T1000 (cell line): Measurements from ENCODE around the gene WDR90.

Source experiments
- DNase-seq: peaks from one replicate; lab custom pipeline; 2025; ENCODE audit warnings: mixed read lengths; lab: John Stamatoyannopoulos, UW

The WDR90 gene

DNA sequence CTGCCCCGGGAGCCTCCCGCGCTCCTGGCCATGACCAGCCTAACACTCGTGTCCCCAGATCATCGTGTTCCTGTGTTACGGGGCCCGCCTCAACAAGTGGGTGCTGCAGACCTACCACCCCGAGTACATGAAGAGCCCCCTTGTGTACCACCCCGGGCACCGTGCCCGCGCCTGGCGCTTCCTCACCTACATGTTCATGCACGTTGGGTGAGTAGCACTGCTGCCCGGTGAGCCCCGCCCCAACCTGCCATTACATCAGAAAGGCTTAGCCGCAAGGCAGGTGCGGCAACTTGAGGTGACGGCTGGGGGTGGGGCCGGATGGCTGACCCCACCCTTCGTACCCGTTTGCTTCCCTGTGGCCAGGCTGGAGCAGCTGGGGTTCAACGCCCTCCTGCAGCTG, 27.7 kb downstream of the WDR90 start:
- DNase-seq, result no peak

DNA sequence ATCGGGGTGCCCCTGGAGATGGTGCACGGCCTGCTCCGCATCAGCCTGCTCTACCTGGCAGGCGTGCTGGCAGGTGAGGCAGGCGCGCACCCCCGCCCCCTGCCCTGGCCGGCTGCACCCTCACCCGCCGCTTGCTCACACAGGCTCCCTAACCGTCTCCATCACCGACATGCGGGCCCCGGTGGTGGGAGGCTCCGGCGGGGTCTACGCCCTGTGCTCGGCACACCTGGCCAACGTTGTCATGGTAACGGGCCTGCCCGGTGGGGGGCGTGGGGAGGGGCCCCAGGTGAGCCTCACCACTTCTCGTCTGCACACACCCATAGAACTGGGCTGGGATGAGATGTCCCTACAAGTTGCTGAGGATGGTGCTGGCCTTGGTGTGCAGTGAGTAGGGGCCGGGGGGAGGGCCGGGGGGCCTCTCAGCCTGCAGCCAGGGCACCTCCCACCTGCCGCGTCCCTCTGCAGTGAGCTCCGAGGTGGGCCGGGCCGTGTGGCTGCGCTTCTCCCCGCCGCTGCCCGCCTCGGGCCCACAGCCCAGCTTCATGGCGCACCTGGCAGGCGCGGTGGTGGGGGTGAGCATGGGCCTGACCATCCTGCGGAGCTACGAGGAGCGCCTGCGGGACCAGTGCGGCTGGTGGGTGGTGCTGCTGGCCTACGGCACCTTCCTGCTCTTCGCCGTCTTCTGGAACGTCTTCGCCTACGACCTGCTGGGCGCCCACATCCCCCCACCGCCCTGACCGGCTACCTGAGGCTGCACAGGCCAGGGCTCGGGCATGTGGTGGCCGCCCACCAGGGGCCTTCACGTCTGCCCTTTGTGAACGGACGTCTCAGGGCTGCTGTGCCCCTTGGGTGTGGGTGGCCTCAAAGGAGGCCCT, 28.4 kb downstream of the WDR90 start:
- DNase-seq, result no peak

DNA sequence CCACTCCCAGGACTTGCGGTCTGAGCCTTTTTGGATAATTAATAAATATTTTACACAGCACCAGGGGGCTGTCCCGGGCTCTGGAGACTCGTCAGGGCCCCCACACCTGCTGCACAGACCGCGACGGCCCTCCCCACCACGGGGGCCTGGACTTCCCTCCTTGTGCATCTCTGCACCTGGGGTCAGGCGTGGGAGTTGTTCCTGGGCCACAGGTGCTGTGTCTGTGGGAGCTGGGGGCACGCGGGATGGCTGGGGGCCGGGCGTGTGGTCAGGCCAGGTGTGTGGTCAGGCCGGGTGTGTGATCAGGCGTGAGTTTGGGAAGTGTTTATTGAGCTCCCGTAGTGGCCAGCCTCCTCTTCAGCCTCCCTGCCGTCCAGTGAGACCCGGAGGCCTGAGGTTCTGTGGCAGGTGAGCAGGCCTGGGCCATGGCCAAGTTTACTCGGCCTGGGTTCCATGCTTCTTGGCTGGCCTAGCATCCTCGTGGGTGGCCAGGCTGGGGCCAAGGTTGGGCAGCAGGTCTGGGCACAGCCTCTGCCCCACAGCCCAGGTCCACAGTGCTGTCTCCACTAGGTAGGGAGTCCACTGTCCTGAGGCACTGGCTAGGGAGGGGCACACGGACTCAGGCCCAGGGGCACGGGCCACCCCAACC, 29.2 kb downstream of the WDR90 start:
- DNase-seq, result no peak

DNA sequence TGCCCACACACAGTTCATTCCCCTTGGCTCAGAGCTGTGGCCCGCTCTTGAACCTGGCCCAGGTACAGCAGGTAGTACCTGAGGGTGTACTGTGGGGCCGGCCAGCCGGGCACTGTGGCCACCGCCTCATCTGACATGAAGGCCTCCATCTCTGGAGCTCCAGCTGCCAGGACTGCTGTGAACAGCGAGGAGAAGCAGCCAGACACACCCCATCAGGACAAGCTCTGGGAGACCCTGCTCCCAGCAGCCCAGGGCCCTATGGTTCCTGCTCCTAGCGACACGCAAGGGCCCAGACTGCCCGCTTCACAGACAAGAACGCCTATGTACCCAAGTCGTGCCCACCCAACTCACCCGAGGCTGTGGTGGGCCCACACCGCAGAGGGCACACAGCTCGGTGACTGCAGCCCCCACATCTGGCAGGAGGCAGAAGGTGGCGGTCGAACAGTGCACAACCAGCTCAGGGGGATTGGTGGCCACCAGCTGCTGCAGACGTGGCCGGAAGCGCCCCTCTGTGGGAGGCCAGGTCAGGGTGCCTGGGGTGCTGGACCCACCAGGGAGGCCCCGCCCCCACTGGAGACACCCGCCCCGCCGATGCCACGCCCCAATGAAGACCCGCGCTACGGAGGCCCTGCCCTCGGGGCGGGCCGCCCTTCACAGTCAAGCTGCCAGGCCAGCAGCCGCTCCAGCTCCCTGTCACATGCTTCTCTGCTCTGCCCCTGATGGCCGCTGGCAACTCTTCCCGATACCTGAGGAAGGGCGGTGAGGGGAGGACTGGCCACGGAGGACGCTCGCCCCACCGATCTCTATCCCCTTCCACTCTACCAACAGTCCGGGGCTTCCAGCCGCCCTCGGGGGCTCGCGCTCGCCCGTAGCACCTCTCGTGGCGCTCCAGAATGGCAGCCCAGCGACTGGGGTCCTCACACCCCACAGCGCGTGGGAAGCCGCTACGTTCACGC, 30.0 kb downstream of the WDR90 start:
- peak; percentile 61 for DNase-seq

DNA sequence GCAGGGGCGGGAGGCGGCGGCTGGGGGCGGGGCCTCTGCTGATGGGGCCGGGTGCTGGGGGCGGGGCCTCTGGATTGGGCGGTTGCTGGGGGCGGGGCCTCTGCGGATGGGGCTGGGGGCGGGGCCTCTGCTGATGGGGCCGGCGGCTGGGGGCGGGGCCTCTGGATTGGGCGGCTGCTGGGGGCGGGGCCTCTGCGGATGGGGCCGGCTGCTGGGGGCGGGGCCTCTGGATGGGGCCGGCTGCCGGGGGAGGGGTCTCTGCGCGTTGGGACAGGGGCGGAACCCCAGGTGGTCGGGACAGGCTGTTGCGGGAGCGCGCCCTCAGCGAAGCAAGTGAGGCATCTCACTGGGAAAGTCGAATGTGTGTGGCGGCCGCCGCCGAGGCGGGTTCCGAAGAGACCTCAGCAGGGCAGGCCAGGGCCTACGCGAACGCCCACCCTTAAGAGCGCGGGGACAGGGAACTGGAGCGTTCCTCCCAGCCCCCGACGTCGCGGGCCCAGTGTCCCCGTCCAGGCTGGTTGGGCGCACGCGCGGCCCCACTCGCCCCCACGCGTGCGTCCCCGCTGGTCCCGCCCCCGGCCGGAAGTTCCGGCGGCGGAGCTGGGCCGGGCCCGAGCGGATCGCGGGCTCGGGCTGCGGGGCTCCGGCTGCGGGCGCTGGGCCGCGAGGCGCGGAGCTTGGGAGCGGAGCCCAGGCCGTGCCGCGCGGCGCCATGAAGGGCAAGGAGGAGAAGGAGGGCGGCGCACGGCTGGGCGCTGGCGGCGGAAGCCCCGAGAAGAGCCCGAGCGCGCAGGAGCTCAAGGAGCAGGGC, 30.9 kb downstream of the WDR90 start, which contains the start of gene STUB1:
STUB1 (plus strand) TSS at position 597 of the 811 bp plus-strand sequence; CDS start at position 713, 116 bp downstream.
- DNase-seq, result peak; percentile 88

DNA sequence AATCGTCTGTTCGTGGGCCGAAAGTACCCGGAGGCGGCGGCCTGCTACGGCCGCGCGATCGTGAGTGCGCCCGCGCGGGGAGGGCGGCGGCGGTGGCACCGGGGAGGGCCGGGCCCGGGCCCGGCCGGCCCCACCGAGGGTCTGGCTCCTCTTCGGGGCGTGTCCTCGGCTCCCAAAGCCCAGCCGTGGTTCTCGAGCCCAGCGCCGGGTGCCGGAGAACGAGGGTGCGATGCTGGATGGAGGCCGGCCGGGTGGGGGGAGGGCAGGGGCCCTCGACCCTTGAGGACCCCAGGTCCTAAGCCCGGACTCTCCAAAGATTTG, 31.4 kb downstream of the WDR90 start:
- no peak for DNase-seq

DNA sequence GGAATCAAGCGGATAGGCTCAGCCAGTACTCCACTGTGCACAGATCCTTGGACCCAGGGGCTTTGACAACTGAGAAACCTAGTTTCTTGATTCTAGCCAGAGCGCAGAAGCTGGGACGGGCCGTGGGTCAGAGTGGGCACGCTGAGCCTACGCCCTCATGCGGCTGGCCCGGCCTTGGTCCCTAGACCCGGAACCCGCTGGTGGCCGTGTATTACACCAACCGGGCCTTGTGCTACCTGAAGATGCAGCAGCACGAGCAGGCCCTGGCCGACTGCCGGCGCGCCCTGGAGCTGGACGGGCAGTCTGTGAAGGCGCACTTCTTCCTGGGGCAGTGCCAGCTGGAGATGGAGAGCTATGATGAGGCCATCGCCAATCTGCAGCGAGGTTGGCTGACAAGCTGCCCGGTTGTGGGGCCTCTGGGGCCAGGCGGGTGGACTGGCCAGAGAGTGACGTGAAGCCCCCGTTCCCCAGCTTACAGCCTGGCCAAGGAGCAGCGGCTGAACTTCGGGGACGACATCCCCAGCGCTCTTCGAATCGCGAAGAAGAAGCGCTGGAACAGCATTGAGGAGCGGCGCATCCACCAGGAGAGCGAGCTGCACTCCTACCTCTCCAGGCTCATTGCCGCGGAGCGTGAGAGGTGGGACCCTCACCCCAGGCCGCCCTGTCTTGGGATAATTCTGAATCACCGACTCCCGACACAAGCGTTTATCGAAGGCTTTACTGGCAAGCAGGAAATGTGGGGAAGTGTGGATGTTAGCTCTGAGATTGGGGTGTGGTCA, 32.0 kb downstream of the WDR90 start:
- peak; percentile 28 for DNase-seq

DNA sequence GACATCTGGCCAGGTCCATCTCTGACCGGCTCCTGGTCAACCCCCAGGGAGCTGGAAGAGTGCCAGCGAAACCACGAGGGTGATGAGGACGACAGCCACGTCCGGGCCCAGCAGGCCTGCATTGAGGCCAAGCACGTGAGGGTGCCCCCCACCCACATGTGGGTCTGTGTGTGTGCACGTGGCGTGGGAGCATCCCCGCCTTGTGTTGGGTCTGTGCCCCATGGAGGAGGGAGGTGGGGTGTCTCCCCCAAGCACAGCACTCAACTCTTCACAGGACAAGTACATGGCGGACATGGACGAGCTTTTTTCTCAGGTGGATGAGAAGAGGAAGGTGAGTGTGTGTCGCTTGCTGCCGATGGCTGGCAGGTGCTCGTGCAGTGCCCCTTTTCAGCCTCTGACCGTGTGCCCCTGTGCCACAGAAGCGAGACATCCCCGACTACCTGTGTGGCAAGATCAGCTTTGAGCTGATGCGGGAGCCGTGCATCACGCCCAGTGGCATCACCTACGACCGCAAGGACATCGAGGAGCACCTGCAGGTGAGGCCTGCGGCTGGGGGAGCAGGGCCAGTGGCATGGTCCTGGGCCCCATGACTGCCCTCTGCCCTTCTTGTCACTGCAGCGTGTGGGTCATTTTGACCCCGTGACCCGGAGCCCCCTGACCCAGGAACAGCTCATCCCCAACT, 32.7 kb downstream of the WDR90 start:
- DNase-seq, result peak; percentile 26

DNA sequence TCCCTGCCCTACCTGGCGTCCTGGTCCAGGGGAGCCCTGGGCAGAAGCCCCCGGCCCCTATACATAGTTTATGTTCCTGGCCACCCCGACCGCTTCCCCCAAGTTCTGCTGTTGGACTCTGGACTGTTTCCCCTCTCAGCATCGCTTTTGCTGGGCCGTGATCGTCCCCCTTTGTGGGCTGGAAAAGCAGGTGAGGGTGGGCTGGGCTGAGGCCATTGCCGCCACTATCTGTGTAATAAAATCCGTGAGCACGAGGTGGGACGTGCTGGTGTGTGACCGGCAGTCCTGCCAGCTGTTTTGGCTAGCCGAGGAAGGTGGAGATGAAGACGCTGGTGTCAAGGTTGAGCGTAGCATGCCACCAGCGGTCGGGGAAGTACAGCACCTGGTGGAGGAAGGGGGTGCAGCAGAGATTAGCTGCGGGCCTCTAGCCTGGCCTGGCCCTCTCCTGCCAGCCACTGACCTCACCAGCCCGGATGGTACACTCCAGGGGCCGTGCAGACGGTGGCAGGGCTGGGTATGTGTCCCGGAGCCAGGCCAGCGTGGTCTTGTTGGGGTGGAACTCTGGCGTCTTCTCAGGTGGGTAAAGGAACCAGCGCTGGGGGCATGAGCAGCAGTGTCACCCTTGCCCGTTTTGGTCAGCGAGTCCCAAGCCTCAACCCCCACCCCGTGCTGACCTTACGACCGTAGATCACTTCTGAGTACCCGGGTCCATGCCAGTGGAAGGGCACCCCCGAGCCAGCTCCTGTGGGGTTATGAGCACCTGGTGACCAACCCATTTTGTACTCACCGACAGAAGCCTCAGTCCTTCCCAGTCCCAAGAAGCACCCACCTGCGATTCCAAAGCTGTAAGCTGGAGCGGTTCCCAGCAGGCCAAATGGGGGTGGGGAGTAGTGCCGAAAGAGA, 33.6 kb downstream of the WDR90 start:
- DNase-seq, result no peak

DNA sequence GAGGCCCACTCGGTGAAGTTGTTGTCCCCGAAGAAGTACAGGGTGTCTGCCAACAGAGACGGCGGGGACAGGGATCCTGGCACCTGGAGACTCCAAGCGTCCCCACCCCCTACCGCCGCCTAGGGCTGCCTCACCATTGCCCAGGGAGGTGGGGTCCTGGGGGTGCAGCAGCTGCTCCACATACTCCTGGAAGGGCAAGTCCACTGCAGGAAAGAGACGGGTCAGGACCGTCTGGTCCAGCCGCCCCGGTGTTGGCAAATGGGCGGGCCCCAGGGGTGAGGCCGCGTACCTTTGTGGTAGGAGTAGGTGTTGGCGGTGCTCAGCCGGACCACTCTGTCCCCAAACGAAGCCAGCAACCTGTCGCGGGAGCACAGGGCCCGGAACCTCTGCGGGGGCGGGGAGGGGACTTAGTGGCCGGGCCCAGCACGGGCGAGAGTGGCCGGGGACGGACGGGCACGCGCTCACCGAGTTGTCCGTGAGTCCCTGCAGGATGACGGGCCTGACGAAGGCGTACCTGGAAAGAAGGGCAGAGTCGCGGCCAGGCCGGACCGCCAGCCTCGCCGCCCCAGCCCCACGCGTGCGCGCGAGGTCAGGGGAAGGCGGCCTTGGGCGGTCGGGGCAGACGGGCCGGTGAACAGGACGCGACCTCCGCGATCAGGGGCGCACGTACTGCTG, 34.4 kb downstream of the WDR90 start:
- no peak for DNase-seq

DNA sequence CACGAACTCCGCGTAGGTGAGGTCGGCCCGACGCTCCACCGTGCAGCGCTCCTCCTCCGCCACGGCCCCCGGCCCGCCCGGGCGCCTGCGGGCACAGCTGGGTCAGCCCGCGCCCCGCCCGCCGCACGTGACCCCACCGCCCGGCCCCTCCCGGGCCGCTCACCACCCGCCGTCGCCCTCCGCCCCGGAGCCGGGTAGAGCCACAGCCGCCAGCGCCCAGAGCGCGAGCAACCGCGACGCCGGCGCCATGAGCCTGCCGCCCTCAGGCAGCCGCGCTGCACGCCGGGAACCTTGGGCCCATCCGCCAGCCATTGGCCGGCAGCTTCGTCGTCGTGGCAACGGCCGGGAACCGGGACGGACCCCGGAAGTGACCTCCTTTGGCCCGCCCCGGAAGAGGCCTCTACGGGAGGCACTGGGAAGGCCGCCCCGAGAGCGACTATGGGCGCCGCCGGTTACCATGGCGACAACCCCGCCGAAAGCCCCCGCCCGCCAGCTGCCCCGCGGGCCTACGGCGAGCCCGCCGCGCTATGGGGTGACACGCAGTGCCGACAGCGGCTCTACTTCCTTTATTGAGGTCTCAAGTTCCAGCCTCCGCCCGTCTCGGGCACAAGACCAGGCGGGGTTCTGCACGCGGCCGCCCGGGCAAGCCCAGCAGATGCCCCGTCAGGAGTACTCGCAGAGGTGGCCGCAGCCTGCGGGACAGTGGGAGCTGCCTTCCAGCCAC, 35.1 kb downstream of the WDR90 start, which contains the start of gene JMJD8:
JMJD8 (minus strand) TSS at position 264 of the 724 bp plus-strand sequence; CDS start at position 249, 15 bp downstream.
- DNase-seq, result peak; percentile 96

DNA sequence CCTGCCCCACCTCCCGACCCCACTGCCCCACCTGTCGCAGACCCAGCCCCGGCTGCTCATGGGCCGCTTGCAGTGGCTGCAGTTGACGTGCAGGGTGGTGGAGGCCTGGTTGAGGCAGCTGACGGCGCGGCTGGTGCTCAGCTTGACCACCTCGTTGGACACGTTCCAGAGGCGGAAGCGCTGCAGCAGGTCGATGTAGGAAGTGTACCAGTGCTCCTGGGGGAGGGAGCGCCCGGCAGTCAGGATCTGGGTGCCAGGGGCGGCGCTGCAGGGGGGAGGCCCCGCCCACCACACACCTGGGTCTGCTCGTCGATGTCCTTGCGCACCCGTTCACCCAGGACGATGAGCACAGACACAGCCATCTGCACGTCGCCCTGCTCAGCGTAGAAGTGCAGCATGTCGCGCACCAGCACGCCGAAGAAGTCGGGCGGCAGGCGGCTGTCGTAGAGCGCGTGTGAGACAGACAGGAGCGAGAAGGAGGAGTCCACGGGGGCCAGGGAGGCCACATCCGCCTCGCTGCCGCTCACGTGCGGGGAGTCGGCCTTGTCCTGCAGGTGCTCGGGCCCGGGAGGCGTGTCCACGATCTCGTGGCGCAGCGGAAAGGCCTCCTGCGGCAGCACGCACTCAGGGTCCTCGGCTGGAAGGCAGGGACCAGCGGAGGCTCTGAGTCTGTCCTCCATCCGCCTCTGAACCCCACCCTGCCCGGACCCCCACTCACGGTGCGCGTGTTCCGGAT, 36.0 kb downstream of the WDR90 start:
- no peak for DNase-seq

DNA sequence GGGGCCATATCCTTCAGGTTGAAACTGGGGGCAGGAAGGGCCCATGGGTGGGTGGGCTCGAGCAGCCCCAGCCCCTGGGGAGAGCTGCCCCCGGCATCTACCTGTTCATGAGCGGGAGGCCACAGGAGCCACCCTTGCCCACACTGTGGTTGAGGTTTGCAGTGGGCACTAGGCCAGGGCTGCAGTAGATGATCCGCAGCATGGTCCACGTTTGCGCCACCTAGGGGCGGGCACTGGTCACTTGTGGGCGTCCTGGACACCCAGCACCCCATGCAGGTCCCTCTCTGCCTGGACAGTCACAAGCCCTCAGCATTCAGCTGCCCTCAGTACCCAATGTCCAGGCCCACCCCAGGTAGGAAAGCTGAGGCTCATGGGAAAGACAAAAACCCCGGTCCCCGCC, 36.8 kb downstream of the WDR90 start:
- peak; percentile 40 for DNase-seq

DNA sequence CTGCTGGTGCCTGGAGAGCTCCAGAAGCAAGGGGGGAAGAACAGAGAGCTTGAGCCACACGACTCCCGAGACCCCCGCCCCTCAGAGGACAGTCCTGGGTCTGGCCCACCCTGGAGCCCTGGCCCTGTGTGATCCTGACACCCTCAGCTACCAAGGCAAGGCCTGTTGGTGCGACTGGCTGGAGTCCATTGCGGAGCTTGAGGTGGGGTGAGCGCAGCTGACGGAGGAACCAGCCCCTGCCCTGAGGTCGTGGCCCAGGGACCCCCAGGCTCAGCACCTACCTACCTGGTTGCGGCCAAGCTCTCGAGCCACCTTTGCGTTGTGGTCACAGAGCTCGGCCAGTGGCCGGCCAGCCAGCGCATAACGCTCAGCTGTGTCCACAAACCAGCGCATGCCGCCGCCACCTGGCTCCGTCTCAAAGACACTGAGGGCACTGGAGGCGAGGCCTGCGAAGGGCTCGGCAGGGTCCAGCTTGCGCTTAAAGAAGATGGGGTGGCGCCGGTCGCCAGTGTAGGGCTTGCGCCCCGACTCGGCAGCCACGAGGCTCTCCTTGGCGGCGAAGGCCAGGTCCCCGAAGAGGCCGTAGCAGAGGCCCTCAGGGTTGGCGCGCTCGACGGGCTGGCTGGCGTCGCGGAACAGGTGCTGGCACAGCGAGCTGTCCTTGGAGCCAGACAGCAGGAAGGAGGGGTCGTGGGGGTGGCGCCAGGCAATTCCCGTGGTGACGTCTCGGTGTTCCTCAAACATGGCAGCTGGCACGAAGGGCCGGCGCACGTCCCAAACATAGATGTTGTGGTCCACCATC, 37.5 kb downstream of the WDR90 start:
- no peak for DNase-seq

DNA sequence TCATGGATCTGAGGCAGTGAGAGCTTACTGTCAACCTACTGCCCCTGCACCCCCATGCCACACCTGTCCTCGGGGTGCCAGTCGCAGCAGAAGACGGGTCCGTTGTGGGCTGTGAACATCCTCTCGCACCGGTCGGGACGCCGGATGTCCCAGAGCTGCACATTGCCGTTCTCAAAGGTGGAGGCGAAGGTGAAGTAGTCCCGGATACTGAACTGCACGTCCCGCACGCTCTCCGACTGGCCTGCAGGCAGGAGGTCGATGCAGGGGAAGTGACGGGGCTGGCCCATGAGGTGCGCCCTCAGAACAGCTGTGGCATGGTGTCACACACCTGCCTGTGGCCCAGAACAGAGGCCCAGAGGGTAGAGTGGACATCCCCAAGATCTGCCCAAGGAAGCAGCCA, 38.3 kb downstream of the WDR90 start:
- no peak for DNase-seq
